ENCODE results near the gene SIPA1L3.

- TF ChIP-seq, protein P1, sequence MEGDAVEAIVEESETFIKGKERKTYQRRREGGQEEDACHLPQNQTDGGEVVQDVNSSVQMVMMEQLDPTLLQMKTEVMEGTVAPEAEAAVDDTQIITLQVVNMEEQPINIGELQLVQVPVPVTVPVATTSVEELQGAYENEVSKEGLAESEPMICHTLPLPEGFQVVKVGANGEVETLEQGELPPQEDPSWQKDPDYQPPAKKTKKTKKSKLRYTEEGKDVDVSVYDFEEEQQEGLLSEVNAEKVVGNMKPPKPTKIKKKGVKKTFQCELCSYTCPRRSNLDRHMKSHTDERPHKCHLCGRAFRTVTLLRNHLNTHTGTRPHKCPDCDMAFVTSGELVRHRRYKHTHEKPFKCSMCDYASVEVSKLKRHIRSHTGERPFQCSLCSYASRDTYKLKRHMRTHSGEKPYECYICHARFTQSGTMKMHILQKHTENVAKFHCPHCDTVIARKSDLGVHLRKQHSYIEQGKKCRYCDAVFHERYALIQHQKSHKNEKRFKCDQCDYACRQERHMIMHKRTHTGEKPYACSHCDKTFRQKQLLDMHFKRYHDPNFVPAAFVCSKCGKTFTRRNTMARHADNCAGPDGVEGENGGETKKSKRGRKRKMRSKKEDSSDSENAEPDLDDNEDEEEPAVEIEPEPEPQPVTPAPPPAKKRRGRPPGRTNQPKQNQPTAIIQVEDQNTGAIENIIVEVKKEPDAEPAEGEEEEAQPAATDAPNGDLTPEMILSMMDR (IDR thresholded peaks at IDR 0.05), result no peak
- no peak for TF ChIP-seq POLR2A (IDR thresholded peaks at IDR 0.05)
Observed at GRCh38 chr19:37977391-37977790, 70.4 kb downstream of the SIPA1L3 start.

All from heart left ventricle (tissue), 13 donors.